BLaER1 (cell line): ENCODE measurements around the gene NAPEPLD.
A peak's percentile ranks its signal among the peaks of the same experiment; 100 is the strongest.
"Not testable (repeated sequence)": the region's sequence is repeated elsewhere in the genome, so short reads cannot be mapped to it uniquely, and the experiment has no call there.

Experiments used
- H3K27ac ChIP-seq: shearing (Covaris generic); formaldehyde crosslinking; 2 replicates; pipeline ENCODE4 v1.8.1; 2022
- H3K27me3 ChIP-seq: shearing (Covaris generic); formaldehyde crosslinking; 2 replicates; pipeline ENCODE4 v1.8.1; 2022
- H3K36me3 ChIP-seq: shearing (Covaris generic); formaldehyde crosslinking; 2 replicates; pipeline ENCODE4 v1.8.1; 2022
- H3K4me1 ChIP-seq: shearing (Covaris generic); formaldehyde crosslinking; 2 replicates; pipeline ENCODE4 v1.8.1; 2022
- H3K4me2 ChIP-seq: shearing (Covaris generic); formaldehyde crosslinking; 2 replicates; pipeline ENCODE4 v1.8.1; 2022
- H3K4me3 ChIP-seq: shearing (Covaris generic); formaldehyde crosslinking; 2 replicates; pipeline ENCODE4 v1.8.1; 2022
- H3K9ac ChIP-seq: shearing (Covaris generic); formaldehyde crosslinking; 2 replicates; pipeline ENCODE4 v1.8.1; 2022
- H3K9me3 ChIP-seq: shearing (Covaris generic); formaldehyde crosslinking; 2 replicates; pipeline ENCODE4 v1.8.1; 2022
- H4K20me1 ChIP-seq: shearing (Covaris generic); formaldehyde crosslinking; 2 replicates; pipeline ENCODE4 v1.8.1; 2022
- Cebpa-rat ChIP-seq: shearing (Covaris generic); IDR thresholded peaks from 2 replicates; pipeline ENCODE4 v1.8.1; 2022

NAPEPLD gene

GRCh38 chr7:103154042-103154441, 5.1 kb upstream of the NAPEPLD start:
- Histone ChIP-seq H3K9me3 (no peaks in the 10 kb centered on the region), H3K4me2 (no peak overlapping the region), H3K4me3 (no peak overlapping the region), H3K9ac (no peak overlapping the region), H3K27me3 (no peaks in the 10 kb centered on the region), H4K20me1 (no peaks in the 10 kb centered on the region), H3K27ac (no peak overlapping the region), H3K4me1 (0 out of 2 replicates have a peak, but pooled peaks cover 10% of the 10 kb centered on the region), H3K36me3 (no peaks in the 10 kb centered on the region)
- no peak for TF ChIP-seq Cebpa-rat

- H3K36me3 ChIP-seq, H3K9ac ChIP-seq, H3K27me3 ChIP-seq, H3K4me3 ChIP-seq, H3K9me3 ChIP-seq, H3K4me2 ChIP-seq, H3K27ac ChIP-seq, H4K20me1 ChIP-seq: not testable (repeated sequence)
- peaks cover 11% of the 10 kb centered on the region for H3K4me1 ChIP-seq
Measured at GRCh38 chr7:103152744-103153617, 4.1 kb upstream of the NAPEPLD start.

GRCh38 chr7:103151993-103152676, 3.2 kb upstream of the NAPEPLD start:
- not testable (repeated sequence) for H3K36me3 ChIP-seq, H3K4me2 ChIP-seq, H3K27me3 ChIP-seq, H3K9ac ChIP-seq, H3K4me3 ChIP-seq, H3K27ac ChIP-seq, H3K9me3 ChIP-seq, H4K20me1 ChIP-seq
- H3K4me1 ChIP-seq, result peaks cover 20% of the 10 kb centered on the region

GRCh38 chr7:103150192-103150591, 1.3 kb upstream of the NAPEPLD start:
- no peak overlapping the region for H3K9ac ChIP-seq
- H4K20me1 ChIP-seq, result 0 out of 2 replicates have a peak, but pooled peaks cover 6% of the 10 kb centered on the region
- no peak overlapping the region for H3K4me2 ChIP-seq
- H3K36me3 ChIP-seq, result no peaks in the 10 kb centered on the region
- no peaks in the 10 kb centered on the region for H3K27me3 ChIP-seq
- H3K4me3 ChIP-seq, result no peak overlapping the region
- peaks cover 33% of the 10 kb centered on the region for H3K4me1 ChIP-seq
- no peak overlapping the region for H3K27ac ChIP-seq
- no peaks in the 10 kb centered on the region for H3K9me3 ChIP-seq
- TF ChIP-seq Cebpa-rat, result no peak

- H3K4me2 ChIP-seq, result peak overlapping the region; percentile 89
- H3K4me1 ChIP-seq, result peaks cover 33% of the 10 kb centered on the region
- TF ChIP-seq Cebpa-rat, result no peak
- H3K4me3 ChIP-seq, result peak overlapping the region; percentile 85
- no peaks in the 10 kb centered on the region for H3K27me3 ChIP-seq
- H3K9ac ChIP-seq, result no peak overlapping the region; the same call in 1 of the 2 replicates
- H3K9me3 ChIP-seq, result no peaks in the 10 kb centered on the region
- peak overlapping the region; percentile 94 for H3K27ac ChIP-seq
- no peaks in the 10 kb centered on the region for H3K36me3 ChIP-seq
- 0 out of 2 replicates have a peak, but pooled peaks cover 6% of the 10 kb centered on the region for H4K20me1 ChIP-seq
Measured at GRCh38 chr7:103149808-103150180, 895 bp upstream of the NAPEPLD start.

- H3K27ac ChIP-seq, result peak overlapping the region; percentile 94
Measured at GRCh38 chr7:103148131-103148993, 537 bp downstream of the NAPEPLD start.

GRCh38 chr7:103144754-103145153, 4.1 kb downstream of the NAPEPLD start:
- H3K4me3 ChIP-seq, H3K4me2 ChIP-seq, H3K27ac ChIP-seq, H4K20me1 ChIP-seq, H3K27me3 ChIP-seq, H3K9ac ChIP-seq: not testable (repeated sequence)
- Histone ChIP-seq H3K4me1 (peaks cover 28% of the 10 kb centered on the region), H3K36me3 (peaks cover 20% of the 10 kb centered on the region), H3K9me3 (peaks cover 21% of the 10 kb centered on the region)

More at GRCh38 chr7:103148131-103148993, 537 bp downstream of the NAPEPLD start:
- TF ChIP-seq Cebpa-rat, result no peak
- Histone ChIP-seq H3K4me3 (peak overlapping the region; percentile 85), H4K20me1 (0 out of 2 replicates have a peak, but pooled peaks cover 6% of the 10 kb centered on the region), H3K4me1 (peaks cover 33% of the 10 kb centered on the region), H3K9me3 (0 out of 2 replicates have a peak, but pooled peaks cover 3% of the 10 kb centered on the region), H3K9ac (peak overlapping the region; percentile 93), H3K4me2 (peak overlapping the region; percentile 89), H3K36me3 (0 out of 2 replicates have a peak, but pooled peaks cover 3% of the 10 kb centered on the region), H3K27me3 (no peaks in the 10 kb centered on the region)

GRCh38 chr7:103143868-103144267, 5.0 kb downstream of the NAPEPLD start:
- H3K9me3 ChIP-seq, result peaks cover 21% of the 10 kb centered on the region
- no peak overlapping the region for H3K4me2 ChIP-seq
- peaks cover 20% of the 10 kb centered on the region for H3K36me3 ChIP-seq
- H3K27ac ChIP-seq, result no peak overlapping the region
- TF ChIP-seq Cebpa-rat, result no peak
- H3K9ac ChIP-seq, result no peak overlapping the region
- H3K4me1 ChIP-seq, result peaks cover 26% of the 10 kb centered on the region
- no peak overlapping the region for H3K4me3 ChIP-seq
- H3K27me3 ChIP-seq, result no peaks in the 10 kb centered on the region
- 0 out of 2 replicates have a peak, but pooled peaks cover 6% of the 10 kb centered on the region for H4K20me1 ChIP-seq

- Histone ChIP-seq H3K9me3 (peaks cover 21% of the 10 kb centered on the region), H3K9ac (no peak overlapping the region), H3K4me2 (no peak overlapping the region), H3K27me3 (no peaks in the 10 kb centered on the region), H3K36me3 (peaks cover 20% of the 10 kb centered on the region), H3K4me1 (peaks cover 16% of the 10 kb centered on the region), H3K27ac (no peak overlapping the region), H3K4me3 (no peak overlapping the region), H4K20me1 (0 out of 2 replicates have a peak, but pooled peaks cover 6% of the 10 kb centered on the region)
- TF ChIP-seq Cebpa-rat, result no peak
Measured at GRCh38 chr7:103142494-103142893, 6.4 kb downstream of the NAPEPLD start.
